Measurements from ENCODE around the gene PCDH9.

Gene PCDH9

GRCh38 chr13:66359393-66359792 lies 870.7 kb downstream of the PCDH9 start:
- no peak for TF ChIP-seq CTCF (IDR thresholded peaks at IDR 0.05; ENCODE audit: low read depth, low read length)
- H3K4me3 ChIP-seq (ENCODE audit: low read depth, low read length) = no peak overlapping the region

- TF ChIP-seq CTCF (IDR thresholded peaks at IDR 0.05; ENCODE audit: low read depth, low read length) = no peak
- H3K4me3 ChIP-seq (ENCODE audit: low read depth, low read length) = no peak overlapping the region
Observed at GRCh38 chr13:66358564-66358963, 871.6 kb downstream of the PCDH9 start.

- H3K4me3 ChIP-seq (ENCODE audit: low read depth, low read length) = no peak overlapping the region
- no peak for TF ChIP-seq CTCF (IDR thresholded peaks at IDR 0.05; ENCODE audit: low read depth, low read length)
Observed at GRCh38 chr13:66357463-66357862, 872.7 kb downstream of the PCDH9 start.

- TF ChIP-seq CTCF (IDR thresholded peaks at IDR 0.05; ENCODE audit: low read depth, low read length) = no peak
- no peak overlapping the region for H3K4me3 ChIP-seq (ENCODE audit: low read depth, low read length)
Observed at GRCh38 chr13:66354879-66355751, 875.0 kb downstream of the PCDH9 start.

- H3K4me3 ChIP-seq (ENCODE audit: low read depth, low read length) = no peak overlapping the region
- TF ChIP-seq CTCF (IDR thresholded peaks at IDR 0.05; ENCODE audit: low read depth, low read length) = no peak
Observed at GRCh38 chr13:66353664-66354063, 876.5 kb downstream of the PCDH9 start.

GRCh38 chr13:66349966-66350365 lies 880.2 kb downstream of the PCDH9 start:
- no peak for TF ChIP-seq CTCF (IDR thresholded peaks at IDR 0.05; ENCODE audit: low read depth, low read length)
- no peak overlapping the region for H3K4me3 ChIP-seq (ENCODE audit: low read depth, low read length)
